HG02840 (cell line): ENCODE data around the gene YBX1.

Source experiments
- ATAC-seq: cut with Tn5 transposase; IDR thresholded peaks from one replicate; pipeline ENCODE4 v1.9.1; 2021; ENCODE audit warnings: mild to moderate bottlenecking, moderate library complexity, moderate number of reproducible peaks; ENCODE audit not compliant: unreplicated experiment, low FRiP score

The YBX1 gene

GRCh38 chr1:42733415-42734200 lies 51.4 kb downstream of the YBX1 start:
- ATAC-seq, result no peak

DNA sequence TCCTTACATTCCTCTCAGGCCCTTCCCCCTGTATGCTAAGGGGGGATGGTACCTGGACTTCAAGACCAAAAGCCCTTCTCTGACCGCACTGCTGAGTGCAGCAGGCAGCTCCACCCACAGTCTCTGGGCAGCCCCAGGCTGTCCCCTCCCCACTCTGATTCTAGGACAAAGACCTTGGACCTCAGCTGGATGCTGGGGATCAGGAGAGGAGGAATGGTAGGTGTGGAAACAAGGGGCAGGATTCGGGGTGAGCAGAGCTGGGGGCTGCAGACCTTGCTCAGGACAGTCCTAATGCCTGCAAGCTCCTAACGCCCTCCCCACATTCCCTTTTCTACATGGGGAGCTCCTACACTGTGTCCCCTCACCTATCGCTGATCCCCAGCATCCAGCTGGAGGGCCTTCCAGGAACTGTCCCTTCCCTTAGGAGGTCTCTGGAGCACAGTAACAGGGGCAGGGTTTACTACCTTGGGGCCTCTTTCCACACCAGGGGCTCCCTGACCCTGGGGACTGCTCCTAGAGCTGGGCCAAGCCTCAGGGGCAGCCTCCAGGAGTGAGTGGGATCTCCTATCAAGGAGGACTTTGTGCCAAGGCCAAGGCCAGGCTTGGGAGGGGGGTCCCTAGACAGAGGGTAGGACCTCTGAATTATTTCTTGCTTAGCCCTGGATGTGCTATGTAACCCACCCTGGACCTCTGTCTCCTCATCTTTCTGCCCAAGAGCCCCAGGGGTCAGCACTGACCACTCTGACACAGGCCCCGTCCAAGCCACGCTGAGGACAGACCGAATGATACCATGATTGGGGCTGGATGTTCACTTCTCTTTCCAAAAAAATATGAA lies 52.2 kb downstream of the YBX1 start:
- ATAC-seq, result no peak

DNA sequence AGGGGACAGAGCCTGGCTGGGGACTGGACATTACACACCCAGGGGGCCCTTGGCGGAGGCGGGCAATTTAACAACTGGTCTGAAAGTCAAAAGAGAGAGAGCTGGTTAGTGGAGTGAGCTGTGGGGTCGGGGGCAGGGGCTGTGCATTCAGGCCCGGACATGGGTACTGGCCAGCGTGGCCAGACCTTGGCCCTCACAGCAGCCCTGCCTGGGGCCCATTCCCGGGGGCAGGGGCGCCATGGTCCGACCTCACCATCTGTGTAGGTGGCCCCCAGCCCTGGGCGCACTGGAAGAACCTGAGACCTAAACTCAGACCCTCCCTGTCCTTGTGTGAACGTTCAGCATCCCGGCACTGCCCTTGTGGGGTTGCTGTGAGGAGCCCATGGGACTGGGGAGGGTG lies 52.8 kb downstream of the YBX1 start:
- ATAC-seq, result no peak

- no peak for ATAC-seq
These were observed 53.4 kb downstream of the YBX1 start for GRCh38 chr1:42735477-42736105.

- ATAC-seq, result no peak
These were observed 53.9 kb downstream of the YBX1 start for GRCh38 chr1:42736152-42736551.

DNA sequence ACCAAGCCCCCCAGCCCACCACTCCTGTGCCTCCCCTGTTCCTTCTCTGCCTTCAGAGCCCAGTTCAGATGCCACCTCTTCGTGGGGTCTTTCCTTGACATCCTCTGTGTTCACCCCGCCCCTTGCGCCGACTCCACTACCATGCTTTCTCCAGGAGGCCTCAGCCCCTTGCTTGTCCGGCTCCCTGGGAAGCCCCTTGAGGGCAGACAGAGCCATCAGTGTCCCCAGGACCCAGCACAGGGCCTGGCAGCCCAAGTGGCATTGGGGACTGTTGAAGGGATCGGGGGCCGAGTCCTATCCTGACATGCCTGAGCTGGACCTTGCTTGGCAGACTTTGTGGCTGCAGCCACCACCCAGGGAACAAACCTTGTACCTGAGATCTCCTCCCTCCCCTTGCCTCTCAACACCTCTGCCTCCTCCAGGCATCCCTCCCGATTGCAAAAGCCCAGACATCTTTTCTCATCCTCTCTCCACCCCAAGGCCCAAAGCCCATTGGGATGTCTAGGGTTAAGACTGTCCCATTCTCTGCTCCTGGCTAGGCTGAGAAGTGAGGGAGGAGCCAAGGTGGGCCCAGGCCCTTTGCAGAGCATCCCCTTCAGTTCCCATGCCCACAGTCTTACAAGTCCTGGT lies 54.5 kb downstream of the YBX1 start:
- no peak for ATAC-seq

- no peak for ATAC-seq
These were observed 55.0 kb downstream of the YBX1 start for GRCh38 chr1:42737257-42737656.

DNA sequence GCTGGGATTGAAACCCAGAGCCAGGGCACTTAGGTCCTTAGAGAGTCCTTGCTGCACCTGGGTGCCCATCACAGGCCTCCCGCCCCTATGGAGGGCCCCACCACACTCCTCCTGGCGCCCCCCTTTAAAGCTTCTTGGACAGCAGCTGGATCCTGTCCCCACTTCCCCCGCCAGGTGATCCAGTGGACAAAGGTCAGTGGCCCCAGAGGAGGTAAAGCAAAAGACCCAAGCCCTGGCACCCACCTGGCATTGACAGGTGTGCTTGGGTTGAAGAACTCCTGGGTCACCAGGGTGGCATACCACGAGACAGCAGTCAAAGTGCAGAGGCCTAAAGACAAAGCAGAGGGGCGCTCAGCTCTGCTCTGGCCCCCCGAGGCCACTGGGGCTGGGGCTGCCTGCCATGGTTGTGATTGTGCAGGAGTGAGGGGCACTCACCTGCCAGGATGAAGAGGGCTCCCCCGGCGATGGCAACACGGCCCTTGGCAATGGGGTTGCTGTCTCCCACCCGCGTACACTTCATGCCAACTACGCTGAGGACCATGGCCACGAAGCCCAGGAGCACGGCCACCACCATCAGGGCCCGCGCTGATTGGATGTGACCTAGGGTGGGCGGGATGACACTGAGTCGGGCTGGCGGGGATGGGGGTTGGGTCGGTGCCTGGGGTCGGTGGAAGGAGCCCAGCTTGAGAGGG lies 55.9 kb downstream of the YBX1 start:
- ATAC-seq, result no peak

GRCh38 chr1:42738678-42739226 lies 56.5 kb downstream of the YBX1 start:
- ATAC-seq, result no peak

GRCh38 chr1:42739753-42740700 lies 57.8 kb downstream of the YBX1 start, which contains the start of gene CLDN19:
TSS of gene CLDN19 (minus strand) at chr1:42740236. CDS start at chr1:42740063, 173 bp downstream.
- ATAC-seq, result no peak

- no peak for ATAC-seq
These were observed 58.8 kb downstream of the YBX1 start for GRCh38 chr1:42740851-42741580.

DNA sequence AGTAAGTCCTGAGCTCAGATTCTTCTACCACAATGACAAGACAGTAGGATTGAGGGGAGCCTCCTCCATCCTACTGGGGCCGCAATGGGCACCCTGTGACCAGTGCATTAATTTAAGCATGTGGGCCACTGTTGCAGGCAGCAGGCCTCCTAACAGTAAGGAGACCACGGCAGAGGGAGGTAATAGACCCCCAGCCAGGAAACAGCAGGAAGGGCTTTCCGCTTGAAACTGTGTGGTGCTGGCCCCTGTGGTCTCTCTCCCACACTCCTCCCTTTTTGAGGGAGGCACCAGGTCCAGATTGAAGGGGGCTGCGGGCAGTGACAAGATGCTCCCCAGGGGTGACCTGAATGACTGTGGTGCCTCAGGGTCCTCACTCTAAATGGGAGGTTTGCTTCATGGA lies 59.5 kb downstream of the YBX1 start:
- ATAC-seq, result no peak

DNA sequence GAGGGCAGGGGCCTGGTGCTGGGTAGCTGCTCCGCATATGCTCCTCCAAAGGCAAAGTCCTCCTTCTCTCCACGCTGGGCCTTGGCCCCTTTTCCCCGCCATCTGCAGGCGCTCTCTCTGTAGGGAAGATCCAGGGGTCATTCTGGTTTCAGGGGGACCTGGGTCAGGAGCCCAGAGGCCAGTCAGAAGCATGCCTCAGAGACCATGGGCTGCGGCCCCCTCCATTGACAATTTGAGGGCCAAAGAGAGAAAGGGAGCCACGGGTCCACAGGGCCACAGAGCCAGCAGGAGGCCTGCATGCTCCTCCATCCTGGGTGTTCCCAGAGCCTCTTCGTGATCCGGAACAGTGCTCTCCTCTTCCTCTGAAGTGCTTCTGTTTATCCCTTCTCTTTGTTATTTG lies 59.9 kb downstream of the YBX1 start:
- no peak for ATAC-seq

DNA sequence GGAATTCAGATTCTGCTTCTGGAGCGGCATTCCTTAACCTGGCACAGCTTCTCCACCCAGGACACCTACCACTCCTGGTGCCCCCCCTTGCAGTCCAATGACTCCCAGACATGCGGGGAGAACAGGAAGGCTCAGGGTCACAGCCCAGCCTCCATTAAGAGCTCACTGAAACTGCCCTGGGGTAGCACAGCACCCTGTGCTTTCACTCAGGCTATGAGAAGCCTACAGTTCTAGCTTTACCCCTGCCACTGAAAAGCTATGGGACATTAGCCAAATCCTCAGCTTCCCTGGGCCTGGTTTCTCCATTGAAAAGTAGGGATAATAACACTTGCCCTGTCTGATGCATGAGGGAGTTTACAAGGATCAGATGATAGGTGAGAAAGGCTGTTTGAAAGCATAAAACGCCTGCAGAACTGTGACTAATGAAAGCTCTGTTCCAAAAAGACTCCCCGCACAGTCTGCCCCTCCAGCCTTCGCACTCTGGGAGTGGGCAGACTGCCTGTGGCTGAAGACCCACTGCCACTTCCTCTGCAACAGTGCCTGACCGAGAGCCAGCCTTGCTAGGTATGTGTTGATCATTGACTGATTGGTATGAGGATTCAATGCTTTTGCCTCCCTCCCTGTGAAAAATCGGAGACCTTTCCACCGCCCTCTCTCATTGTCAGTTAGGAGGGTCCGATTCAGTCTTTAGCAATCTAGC lies 60.5 kb downstream of the YBX1 start:
- ATAC-seq, result no peak

DNA sequence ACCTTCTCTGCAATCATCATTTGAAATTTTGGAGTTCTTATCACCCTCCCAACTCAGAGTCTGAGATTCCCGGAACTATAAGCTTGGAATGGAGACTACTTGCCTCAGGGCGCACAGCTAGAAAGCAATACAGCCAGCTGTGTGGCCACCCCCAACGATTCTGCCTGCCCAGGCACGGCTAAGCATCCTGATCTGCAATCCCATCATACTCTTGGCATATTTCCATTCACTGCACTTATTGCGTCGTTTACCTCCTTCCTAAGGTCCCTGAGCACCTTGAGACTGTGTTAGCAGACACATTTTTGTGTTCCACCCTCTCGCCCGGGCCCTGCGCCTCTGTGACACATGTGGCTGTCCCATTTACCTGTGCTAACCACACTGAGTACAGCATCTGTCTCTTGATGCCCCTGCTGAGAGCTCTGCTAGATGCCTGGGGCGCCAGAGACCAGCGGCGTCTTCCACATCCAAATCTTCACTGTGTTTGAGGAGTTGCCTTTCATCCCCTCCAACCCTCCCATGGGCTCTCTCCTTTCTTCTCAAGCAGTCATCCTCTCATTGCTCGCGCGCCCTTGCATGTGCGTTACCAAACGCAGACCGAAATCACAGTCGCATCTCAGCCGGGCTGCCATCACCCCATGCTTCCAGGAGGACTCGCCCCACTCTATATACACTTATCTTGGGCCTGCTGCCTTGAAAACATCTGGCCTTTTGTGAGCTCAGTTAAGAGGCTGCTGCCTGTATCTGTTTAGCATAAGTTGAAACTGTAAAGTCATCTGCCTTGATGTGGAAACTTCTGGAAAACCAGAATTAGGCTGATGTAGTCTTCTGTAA lies 61.3 kb downstream of the YBX1 start:
- ATAC-seq, result no peak

DNA sequence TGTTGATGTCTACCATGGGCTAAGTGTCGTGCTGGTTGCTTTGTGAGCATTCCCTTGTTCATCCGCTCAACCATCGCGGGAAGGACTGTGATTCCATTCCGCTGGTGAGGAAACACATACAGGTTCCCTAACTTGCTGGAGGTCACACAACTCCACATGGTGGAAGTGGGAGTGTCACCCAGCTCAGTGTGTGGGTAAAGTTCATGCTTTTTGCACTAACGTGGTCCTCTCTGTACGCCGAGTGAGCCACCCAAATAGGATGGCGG lies 61.9 kb downstream of the YBX1 start:
- no peak for ATAC-seq

DNA sequence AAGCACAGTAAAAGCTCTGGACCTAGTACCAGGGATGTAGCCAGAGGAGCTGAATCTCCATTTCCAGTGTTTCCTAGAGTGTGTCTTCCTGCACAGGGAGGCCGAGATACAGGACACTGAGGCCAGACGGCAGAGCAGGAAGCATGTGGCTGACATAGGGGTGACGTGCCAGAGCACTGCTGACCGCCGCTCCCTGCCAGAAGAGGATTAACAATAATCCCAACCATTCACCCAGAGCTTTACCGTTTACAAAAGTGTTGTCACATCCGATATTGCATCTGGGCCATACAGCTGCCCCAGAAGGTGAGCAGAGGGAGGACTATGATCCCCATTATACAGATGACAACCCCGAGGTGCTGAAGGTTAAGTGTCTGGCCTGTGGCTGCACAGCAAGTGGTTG lies 63.6 kb downstream of the YBX1 start:
- ATAC-seq, result no peak
